GM12878 (cell line): ENCODE results near the gene FBXL17. TPM values are rescaled to one million over a fixed set of nuclear protein-coding genes. Genes with fewer than 3 reads are reported as not detected.

Experiments
- BRCA1 ChIP-seq: IDR thresholded peaks from 2 replicates; pipeline ENCODE4 v1.6.1; 2011; ENCODE audit warnings: low read depth, low read length, improper control_type of control experiment
- CBX5 ChIP-seq: sonication (generic); IDR thresholded peaks from 2 replicates; pipeline ENCODE4 v1.6.1; 2016; ENCODE audit warnings: low read depth, moderate library complexity, mild to moderate bottlenecking, inconsistent platforms
- CEBPZ ChIP-seq: fragments of 150-350 bp; IDR thresholded peaks from 2 replicates; pipeline ENCODE4 v1.6.1; 2016; ENCODE audit warnings: low read depth, low read length
- E2F8 ChIP-seq: fragments of 450-650 bp; IDR thresholded peaks from 2 replicates; pipeline ENCODE4 v1.6.1; 2018; ENCODE audit warnings: mild to moderate bottlenecking, low read depth, moderate library complexity; ENCODE audit not compliant: partially characterized antibody
- ETV6 ChIP-seq, 2 experiments: fragments of 450-650 bp in 1 of 2; IDR thresholded peaks in 1 of 2; conservative IDR thresholded peaks in 1 of 2; 2 replicates each; pipeline ENCODE4 v1.6.1; 2014; ENCODE audit warnings: antibody characterized with exemption in 1 of 2, borderline replicate concordance in 1 of 2, low read depth in 1 of 2, mild to moderate bottlenecking in 1 of 2, moderate library complexity in 1 of 2
- IKZF2 ChIP-seq, 2 experiments: fragments of 450-650 bp; IDR thresholded peaks; 2 replicates each; pipeline ENCODE4 v1.6.1; 2017; ENCODE audit warnings: mild to moderate bottlenecking in 2 of 2, moderate library complexity in 2 of 2
- IRF3 ChIP-seq: fragments of 450-650 bp; IDR thresholded peaks from 2 replicates; pipeline ENCODE4 v1.6.1; 2014; ENCODE audit warnings: mild to moderate bottlenecking
- JUND ChIP-seq: IDR thresholded peaks from 2 replicates; pipeline ENCODE4 v1.6.1; 2012; ENCODE audit warnings: low read depth, mild to moderate bottlenecking, low read length, improper control_type of control experiment, moderate library complexity
- LARP7 ChIP-seq: fragments of 450-650 bp; IDR thresholded peaks from 2 replicates; pipeline ENCODE4 v1.6.1; 2017; ENCODE audit warnings: mild to moderate bottlenecking
- MAX ChIP-seq: IDR thresholded peaks from 2 replicates; pipeline ENCODE4 v1.6.1; 2012; ENCODE audit warnings: low read depth, low read length, improper control_type of control experiment
- MEF2B ChIP-seq: fragments of 450-650 bp; IDR thresholded peaks from 2 replicates; pipeline ENCODE4 v1.6.1; 2018; ENCODE audit warnings: mild to moderate bottlenecking, moderate library complexity; ENCODE audit not compliant: partially characterized antibody, poor library complexity, severe bottlenecking
- NR2C1 ChIP-seq: fragments of 450-650 bp; IDR thresholded peaks from 2 replicates; pipeline ENCODE4 v1.6.1; 2017; ENCODE audit warnings: antibody characterized with exemption, mild to moderate bottlenecking, moderate library complexity
- PKNOX1 ChIP-seq: fragments of 450-650 bp; IDR thresholded peaks from 2 replicates; pipeline ENCODE4 v1.6.1; 2016; ENCODE audit warnings: mild to moderate bottlenecking
- RAD51 ChIP-seq: fragments of 450-650 bp; IDR thresholded peaks from 2 replicates; pipeline ENCODE4 v1.6.1; 2016; ENCODE audit warnings: moderate library complexity, mild to moderate bottlenecking, inconsistent platforms
- SREBF1 ChIP-seq: IDR thresholded peaks from 2 replicates; pipeline ENCODE4 v1.6.1; 2012; ENCODE audit warnings: mild to moderate bottlenecking, low read length
- TCF3 ChIP-seq: IDR thresholded peaks from 2 replicates; pipeline ENCODE4 v1.6.1; 2012; ENCODE audit warnings: low read depth, mild to moderate bottlenecking, low read length, borderline replicate concordance; ENCODE audit not compliant: insufficient read depth
- ZBTB33 ChIP-seq: fragments of 450-650 bp; IDR thresholded peaks from 2 replicates; pipeline ENCODE4 v1.6.1; 2017; ENCODE audit warnings: mild to moderate bottlenecking
- polyA plus RNA-seq, 11 experiments: library from polyadenylated mRNA; depleted of rRNA in 4 of 11; unstranded in 6 of 11; stranded (reverse) in 5 of 11; fragments of >200 nt; fragmentation: Nextera tagmentation in 4 of 11; fragmentation: Illumina TruSeq in 1 of 11; extraction: Ambion mirVana in 4 of 11; extraction: Trizol in 1 of 11; gene quantifications; 1 replicate in 1 of 11; 2 replicates in 10 of 11; pipeline versions ENCODE4 v1.2.1 to v1.2.3, GENCODE V29; 2011 to 2016; ENCODE audit warnings: inconsistent platforms in 2 of 11, missing spikeins in 2 of 11, low read depth in 1 of 11
- total RNA-seq, 4 experiments: library from RNA; depleted of rRNA in 3 of 4; stranded (reverse); fragments of >200 nt in 3 of 4; fragmentation: Illumina TruSeq in 1 of 4; extraction: Trizol in 1 of 4; gene quantifications; 2 replicates each; pipeline versions ENCODE4 v1.2.1 to v1.2.3, GENCODE V29; 2013 to 2021

FBXL17 gene
- total and polyA plus RNA-seq, 10 of the 15 experiments (the other 5 are each of a cell fraction or from before 2014, with no cell fraction given): 0.88 to 9.0 (median 4.4) TPM

- TF ChIP-seq CEBPZ (no peak), SREBF1 (no peak), LARP7 (peak; percentile 85), RAD51 (peak; percentile 54), IKZF2 (IDR thresholded peaks at IDR 0.05) (0 out of 4 replicates have a peak, but pooled peaks of 1 of the 2 experiments have one; percentile 2), ETV6 (conservative IDR thresholded peaks at IDR 0.05 in 1 of 2, IDR thresholded peaks at IDR 0.05 in 1 of 2; ENCODE audit: borderline replicate concordance in 1 of 2, low read depth in 1 of 2) (0 out of 4 replicates have a peak, but pooled peaks of 1 of the 2 experiments have one; percentile 57), TCF3 (peak; percentile 80; the same call in 1 of the 2 replicates), NR2C1 (peak; percentile 91), IRF3 (no peak), JUND (0 out of 2 replicates have a peak, but pooled peaks have one; percentile 20), CBX5 (0 out of 2 replicates have a peak, but pooled peaks have one; percentile 26), PKNOX1 (peak; percentile 84), MEF2B (peak; percentile 36), BRCA1 (no peak), ZBTB33 (no peak), E2F8 (peak; percentile 27), MAX (peak; percentile 67)
These were observed at the start of gene FBXL17 (continued) for GRCh38 chr5:108381954-108382783.
